Measurements from ENCODE around the gene ZNF524. TPM values are rescaled to one million over a fixed set of nuclear protein-coding genes. Genes with fewer than 3 reads are reported as not detected.

ZNF524 gene
- polyA plus RNA-seq, 2 of the 4 experiments (the other 2 are of a cell fraction), result 6.4 to 9.7 TPM

DNA sequence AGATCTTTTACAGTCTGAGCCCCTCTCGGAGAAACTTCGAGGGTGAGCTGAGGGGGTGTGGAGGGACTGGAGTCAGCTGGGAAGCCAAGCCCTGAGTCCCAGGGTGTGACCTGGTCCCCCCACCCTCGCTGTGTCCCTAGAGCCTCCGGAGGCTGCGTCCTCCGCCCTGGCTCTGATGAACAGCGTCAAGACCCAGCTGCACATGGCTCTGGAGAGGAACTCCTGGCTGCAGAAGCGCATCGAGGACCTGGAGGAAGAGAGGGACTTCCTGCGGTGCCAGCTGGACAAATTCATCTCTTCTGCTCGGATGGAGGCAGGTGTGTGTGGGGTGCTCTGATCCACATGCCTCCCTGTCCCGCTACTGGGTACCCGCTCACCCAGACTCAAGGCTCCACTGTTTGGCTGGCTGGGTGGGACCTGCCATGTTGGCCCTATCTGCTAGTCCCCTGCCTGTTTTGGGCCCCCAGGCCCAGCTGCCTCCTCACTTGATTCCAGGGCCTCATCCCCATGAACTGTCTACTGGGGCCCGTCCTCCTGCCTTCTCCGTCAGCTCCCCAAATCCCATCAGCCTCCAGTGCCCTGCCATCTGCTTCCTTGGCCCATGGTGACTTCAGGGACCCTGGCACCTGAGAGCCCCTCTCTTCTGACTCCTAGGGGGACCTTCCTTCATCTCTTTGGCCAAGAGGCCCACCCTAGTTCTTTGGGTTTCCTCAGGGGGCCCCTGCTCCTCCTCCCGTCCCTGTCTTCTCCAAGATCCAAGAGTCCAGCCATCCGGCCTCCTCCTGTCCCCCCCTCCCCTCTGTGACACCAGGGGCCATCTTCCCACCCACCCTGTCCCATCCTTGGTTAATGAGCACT is 49.4 kb downstream of the ZNF524 start:
- WGBS (ENCODE audit: missing lambda C conversion rate), result 94% methylated on average over 17 of the region's 17 CpGs
- H3K4me3 ChIP-seq, result no peak overlapping the region; the same call in 2 of the 3 replicates
- DNase-seq (ENCODE audit: low read depth in 1 of 2, low spot score in 1 of 2), result no peak
- peak overlapping the region; percentile 98 for H3K4me2 ChIP-seq
- H3K27ac ChIP-seq, result peak overlapping the region in 1 of 2 experiments; percentile 98; a peak in 4 of 6 replicates
- no peaks in the 10 kb centered on the region for H3K9me3 ChIP-seq
- POLR2A ChIA-PET, result interaction anchor here (1.0 kb wide), 1 partner anchor 15 kb away, joined by 3 read pairs; no protein-coding TSS in a partner anchor
- CTCF ChIA-PET, result interaction anchor here (0.9 to 2.7 kb wide), 5 partner anchors 10 to 145 kb away, joined by 3 to 20 read pairs (median 3); no protein-coding TSS in a partner anchor
- no peak for ATAC-seq
- no peak for FAIRE-seq
- H3K4me1 ChIP-seq, result peaks cover 31% of the 10 kb centered on the region
- no peak for TF ChIP-seq HOXA7 (CRISPR knock-in tag; IDR thresholded peaks at IDR 0.05)
- no peak for TF ChIP-seq JUNB (IDR thresholded peaks at IDR 0.05)
- no peak for TF ChIP-seq HOXB5 (CRISPR knock-in tag; IDR thresholded peaks at IDR 0.05)
- TF ChIP-seq, protein P1, sequence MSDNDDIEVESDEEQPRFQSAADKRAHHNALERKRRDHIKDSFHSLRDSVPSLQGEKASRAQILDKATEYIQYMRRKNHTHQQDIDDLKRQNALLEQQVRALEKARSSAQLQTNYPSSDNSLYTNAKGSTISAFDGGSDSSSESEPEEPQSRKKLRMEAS (IDR thresholded peaks at IDR 0.05), result no peak
- TF ChIP-seq SREBF2 (IDR thresholded peaks at IDR 0.05), result no peak
- no peak for TF ChIP-seq CHD4 (IDR thresholded peaks at IDR 0.05; ENCODE audit: borderline replicate concordance)
- no peak for TF ChIP-seq ZC3H11A (IDR thresholded peaks at IDR 0.05)
- no peak for TF ChIP-seq BHLHE40 (IDR thresholded peaks at IDR 0.05; ENCODE audit: low read depth, low read length)
- TF ChIP-seq PHF8 (IDR thresholded peaks at IDR 0.05; ENCODE audit: borderline replicate concordance, low read depth), result no peak
- TF ChIP-seq, protein P2, sequence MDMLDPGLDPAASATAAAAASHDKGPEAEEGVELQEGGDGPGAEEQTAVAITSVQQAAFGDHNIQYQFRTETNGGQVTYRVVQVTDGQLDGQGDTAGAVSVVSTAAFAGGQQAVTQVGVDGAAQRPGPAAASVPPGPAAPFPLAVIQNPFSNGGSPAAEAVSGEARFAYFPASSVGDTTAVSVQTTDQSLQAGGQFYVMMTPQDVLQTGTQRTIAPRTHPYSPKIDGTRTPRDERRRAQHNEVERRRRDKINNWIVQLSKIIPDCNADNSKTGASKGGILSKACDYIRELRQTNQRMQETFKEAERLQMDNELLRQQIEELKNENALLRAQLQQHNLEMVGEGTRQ (IDR thresholded peaks at IDR 0.05), result no peak

DNA sequence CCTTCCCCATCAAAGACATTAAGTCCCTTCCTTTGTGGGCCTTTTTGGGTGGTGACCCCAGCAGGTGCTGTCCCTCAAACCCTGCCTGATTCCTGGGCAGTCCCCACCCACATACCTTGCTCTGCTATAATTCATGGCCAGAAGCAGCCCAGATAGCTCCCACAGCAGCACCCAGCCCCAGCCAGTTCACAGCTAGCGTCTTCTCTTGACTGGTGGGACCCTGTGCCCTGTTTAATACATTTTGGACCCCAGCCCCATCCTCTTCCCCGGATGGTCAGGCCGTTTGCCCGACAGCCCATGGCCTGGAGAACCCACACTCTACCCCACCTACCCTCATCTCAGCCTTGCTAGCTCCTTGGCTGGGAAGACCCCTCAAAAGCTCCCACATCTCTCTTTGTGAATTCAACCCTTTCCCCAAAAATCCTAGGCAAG is 50.1 kb downstream of the ZNF524 start:
- TF ChIP-seq MYC (IDR thresholded peaks at IDR 0.05; ENCODE audit: borderline replicate concordance, low read length) (no peak), HOXB13 (CRISPR knock-in tag; IDR thresholded peaks at IDR 0.05; ENCODE audit: low read depth) (no peak)
- TF ChIP-seq, protein P2 (IDR thresholded peaks at IDR 0.05), result no peak
- TF ChIP-seq, protein P3, sequence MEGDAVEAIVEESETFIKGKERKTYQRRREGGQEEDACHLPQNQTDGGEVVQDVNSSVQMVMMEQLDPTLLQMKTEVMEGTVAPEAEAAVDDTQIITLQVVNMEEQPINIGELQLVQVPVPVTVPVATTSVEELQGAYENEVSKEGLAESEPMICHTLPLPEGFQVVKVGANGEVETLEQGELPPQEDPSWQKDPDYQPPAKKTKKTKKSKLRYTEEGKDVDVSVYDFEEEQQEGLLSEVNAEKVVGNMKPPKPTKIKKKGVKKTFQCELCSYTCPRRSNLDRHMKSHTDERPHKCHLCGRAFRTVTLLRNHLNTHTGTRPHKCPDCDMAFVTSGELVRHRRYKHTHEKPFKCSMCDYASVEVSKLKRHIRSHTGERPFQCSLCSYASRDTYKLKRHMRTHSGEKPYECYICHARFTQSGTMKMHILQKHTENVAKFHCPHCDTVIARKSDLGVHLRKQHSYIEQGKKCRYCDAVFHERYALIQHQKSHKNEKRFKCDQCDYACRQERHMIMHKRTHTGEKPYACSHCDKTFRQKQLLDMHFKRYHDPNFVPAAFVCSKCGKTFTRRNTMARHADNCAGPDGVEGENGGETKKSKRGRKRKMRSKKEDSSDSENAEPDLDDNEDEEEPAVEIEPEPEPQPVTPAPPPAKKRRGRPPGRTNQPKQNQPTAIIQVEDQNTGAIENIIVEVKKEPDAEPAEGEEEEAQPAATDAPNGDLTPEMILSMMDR (IDR thresholded peaks at IDR 0.05), result no peak
- WGBS (ENCODE audit: missing lambda C conversion rate), result 95% methylated on average over 4 of the region's 4 CpGs
- H3K9me3 ChIP-seq, result no peaks in the 10 kb centered on the region
- H3K27ac ChIP-seq, result no peak overlapping the region
- DNase-seq (ENCODE audit: low read depth in 1 of 2, low spot score in 1 of 2) (no peak), FAIRE-seq (no peak), ATAC-seq (no peak)
- no peak overlapping the region for H3K4me3 ChIP-seq
- POLR2A ChIA-PET, result interaction anchor here (1.0 kb wide), 1 partner anchor 15 kb away, joined by 3 read pairs; no protein-coding TSS in a partner anchor
- H3K4me2 ChIP-seq, result no peak overlapping the region
- peaks cover 25% of the 10 kb centered on the region for H3K4me1 ChIP-seq
- CTCF ChIA-PET, result interaction anchor here (0.9 to 2.7 kb wide), 5 partner anchors 11 to 146 kb away, joined by 3 to 20 read pairs (median 3); no protein-coding TSS in a partner anchor

DNA sequence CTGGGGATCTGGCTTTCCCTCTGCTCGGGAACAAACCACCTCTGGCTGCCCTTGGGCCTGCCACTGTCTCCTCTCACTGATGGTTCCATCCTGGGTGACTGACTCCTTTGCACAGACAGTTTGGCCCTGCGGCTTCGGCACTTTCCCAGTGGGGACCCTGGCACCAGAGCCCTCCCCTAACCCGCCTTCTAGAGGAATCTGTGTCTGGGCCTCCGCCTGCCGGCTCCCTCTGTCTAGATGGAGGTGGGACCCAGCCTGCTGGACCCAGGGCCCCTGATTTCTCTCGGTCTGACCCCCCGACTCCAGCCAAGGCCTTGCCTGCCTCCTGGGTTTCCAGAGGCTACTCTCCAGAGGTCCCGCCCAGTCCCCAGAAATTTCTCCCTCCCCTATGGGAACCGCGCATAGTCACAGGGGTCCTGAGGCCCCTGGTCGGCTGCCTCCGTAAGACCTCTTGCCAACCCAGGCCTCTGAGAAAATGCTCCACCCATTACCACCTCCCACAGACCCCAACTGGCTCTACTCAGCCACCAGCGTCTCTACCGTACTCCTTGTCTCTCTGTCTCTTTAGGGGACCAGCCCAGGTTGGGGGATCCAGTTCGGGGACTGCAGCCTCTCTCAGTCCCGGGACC is 50.6 kb downstream of the ZNF524 start:
- Histone ChIP-seq H3K27ac (no peak overlapping the region), H3K4me3 (no peak overlapping the region), H3K9me3 (no peaks in the 10 kb centered on the region), H3K4me2 (no peak overlapping the region), H3K4me1 (peaks cover 24% of the 10 kb centered on the region)
- DNase-seq (ENCODE audit: low read depth in 1 of 2, low spot score in 1 of 2), result no peak
- ChIA-PET CTCF (interaction anchor here (0.9 to 2.7 kb wide), 3 partner anchors 16 to 147 kb away, joined by 3 to 20 read pairs (median 3); no protein-coding TSS in a partner anchor), POLR2A (no interaction called here)
- no peak for ATAC-seq
- TF ChIP-seq, protein P4, sequence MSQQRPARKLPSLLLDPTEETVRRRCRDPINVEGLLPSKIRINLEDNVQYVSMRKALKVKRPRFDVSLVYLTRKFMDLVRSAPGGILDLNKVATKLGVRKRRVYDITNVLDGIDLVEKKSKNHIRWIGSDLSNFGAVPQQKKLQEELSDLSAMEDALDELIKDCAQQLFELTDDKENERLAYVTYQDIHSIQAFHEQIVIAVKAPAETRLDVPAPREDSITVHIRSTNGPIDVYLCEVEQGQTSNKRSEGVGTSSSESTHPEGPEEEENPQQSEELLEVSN (IDR thresholded peaks at IDR 0.05; ENCODE audit: borderline replicate concordance, low read depth), result no peak
- no peak for TF ChIP-seq CHD4 (IDR thresholded peaks at IDR 0.05; ENCODE audit: borderline replicate concordance)
- TF ChIP-seq RFX5 (IDR thresholded peaks at IDR 0.05), result no peak
- TF ChIP-seq HEYL (CRISPR knock-in tag; IDR thresholded peaks at IDR 0.05), result no peak
- no peak for TF ChIP-seq NPAS2 (CRISPR knock-in tag; IDR thresholded peaks at IDR 0.05; ENCODE audit: borderline replicate concordance)
- TF ChIP-seq TFCP2L1 (CRISPR knock-in tag; IDR thresholded peaks at IDR 0.05), result no peak
- TF ChIP-seq, protein P5, sequence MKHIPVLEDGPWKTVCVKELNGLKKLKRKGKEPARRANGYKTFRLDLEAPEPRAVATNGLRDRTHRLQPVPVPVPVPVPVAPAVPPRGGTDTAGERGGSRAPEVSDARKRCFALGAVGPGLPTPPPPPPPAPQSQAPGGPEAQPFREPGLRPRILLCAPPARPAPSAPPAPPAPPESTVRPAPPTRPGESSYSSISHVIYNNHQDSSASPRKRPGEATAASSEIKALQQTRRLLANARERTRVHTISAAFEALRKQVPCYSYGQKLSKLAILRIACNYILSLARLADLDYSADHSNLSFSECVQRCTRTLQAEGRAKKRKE (CRISPR knock-in tag; IDR thresholded peaks at IDR 0.05; ENCODE audit: low read depth), result no peak
- no peak for TF ChIP-seq MYC (IDR thresholded peaks at IDR 0.05; ENCODE audit: borderline replicate concordance, low read length)
- no peak for TF ChIP-seq JUN (IDR thresholded peaks at IDR 0.05)
- no peak for TF ChIP-seq POLR2A (IDR thresholded peaks at IDR 0.05; ENCODE audit: low read length)
- TF ChIP-seq, protein P6, sequence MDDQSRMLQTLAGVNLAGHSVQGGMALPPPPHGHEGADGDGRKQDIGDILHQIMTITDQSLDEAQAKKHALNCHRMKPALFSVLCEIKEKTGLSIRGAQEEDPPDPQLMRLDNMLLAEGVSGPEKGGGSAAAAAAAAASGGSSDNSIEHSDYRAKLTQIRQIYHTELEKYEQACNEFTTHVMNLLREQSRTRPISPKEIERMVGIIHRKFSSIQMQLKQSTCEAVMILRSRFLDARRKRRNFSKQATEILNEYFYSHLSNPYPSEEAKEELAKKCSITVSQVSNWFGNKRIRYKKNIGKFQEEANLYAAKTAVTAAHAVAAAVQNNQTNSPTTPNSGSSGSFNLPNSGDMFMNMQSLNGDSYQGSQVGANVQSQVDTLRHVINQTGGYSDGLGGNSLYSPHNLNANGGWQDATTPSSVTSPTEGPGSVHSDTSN (IDR thresholded peaks at IDR 0.05), result no peak
- no peak for TF ChIP-seq FOXS1 (CRISPR knock-in tag; IDR thresholded peaks at IDR 0.05)
- TF ChIP-seq RAD21 (conservative IDR thresholded peaks at IDR 0.05 in 1 of 2, IDR thresholded peaks at IDR 0.05 in 1 of 2), result no peak
- no peak for TF ChIP-seq NFE2L2 (conservative IDR thresholded peaks at IDR 0.05; ENCODE audit: low read length)
- WGBS (ENCODE audit: missing lambda C conversion rate), result 91% methylated on average over 17 of the region's 17 CpGs
- no peak for FAIRE-seq

Data from A549 (cell line).